Skin of body (tissue), 2 donors: Measurements from ENCODE around the gene ZC3H14. TPM values are rescaled to one million over a fixed set of nuclear protein-coding genes. Genes with fewer than 3 reads are reported as not detected.
"Not testable (repeated sequence)": the region's sequence is repeated elsewhere in the genome, so short reads cannot be mapped to it uniquely, and the experiment has no call there.

Source experiments
- DNase-seq: peaks from one replicate; lab custom pipeline; 2025; lab: John Stamatoyannopoulos, UW
- total RNA-seq: library from RNA; depleted of rRNA; stranded (reverse); fragments of >200 nt; gene quantifications from one replicate; pipeline ENCODE4 v1.2.3, GENCODE V29; 2014

ZC3H14 gene, protein sequence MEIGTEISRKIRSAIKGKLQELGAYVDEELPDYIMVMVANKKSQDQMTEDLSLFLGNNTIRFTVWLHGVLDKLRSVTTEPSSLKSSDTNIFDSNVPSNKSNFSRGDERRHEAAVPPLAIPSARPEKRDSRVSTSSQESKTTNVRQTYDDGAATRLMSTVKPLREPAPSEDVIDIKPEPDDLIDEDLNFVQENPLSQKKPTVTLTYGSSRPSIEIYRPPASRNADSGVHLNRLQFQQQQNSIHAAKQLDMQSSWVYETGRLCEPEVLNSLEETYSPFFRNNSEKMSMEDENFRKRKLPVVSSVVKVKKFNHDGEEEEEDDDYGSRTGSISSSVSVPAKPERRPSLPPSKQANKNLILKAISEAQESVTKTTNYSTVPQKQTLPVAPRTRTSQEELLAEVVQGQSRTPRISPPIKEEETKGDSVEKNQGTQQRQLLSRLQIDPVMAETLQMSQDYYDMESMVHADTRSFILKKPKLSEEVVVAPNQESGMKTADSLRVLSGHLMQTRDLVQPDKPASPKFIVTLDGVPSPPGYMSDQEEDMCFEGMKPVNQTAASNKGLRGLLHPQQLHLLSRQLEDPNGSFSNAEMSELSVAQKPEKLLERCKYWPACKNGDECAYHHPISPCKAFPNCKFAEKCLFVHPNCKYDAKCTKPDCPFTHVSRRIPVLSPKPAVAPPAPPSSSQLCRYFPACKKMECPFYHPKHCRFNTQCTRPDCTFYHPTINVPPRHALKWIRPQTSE
- 46.5 TPM for total RNA-seq

- DNase-seq, result peak; percentile 82
Observed at GRCh38 chr14:88562831-88563686, at the start of gene ZC3H14. ZC3H14 (plus strand) TSS chr14:88563037; CDS start chr14:88563134, 97 bp downstream.

- no peak for DNase-seq
Observed at GRCh38 chr14:88515499-88516221, 47.2 kb upstream of the ZC3H14 start.

GRCh38 chr14:88516861-88517357 is 45.9 kb upstream of the ZC3H14 start:
- no peak for DNase-seq

- DNase-seq, result no peak
Observed at GRCh38 chr14:88518592-88519512, 44.0 kb upstream of the ZC3H14 start.

GRCh38 chr14:88519907-88520306 is 42.9 kb upstream of the ZC3H14 start:
- no peak for DNase-seq

DNA sequence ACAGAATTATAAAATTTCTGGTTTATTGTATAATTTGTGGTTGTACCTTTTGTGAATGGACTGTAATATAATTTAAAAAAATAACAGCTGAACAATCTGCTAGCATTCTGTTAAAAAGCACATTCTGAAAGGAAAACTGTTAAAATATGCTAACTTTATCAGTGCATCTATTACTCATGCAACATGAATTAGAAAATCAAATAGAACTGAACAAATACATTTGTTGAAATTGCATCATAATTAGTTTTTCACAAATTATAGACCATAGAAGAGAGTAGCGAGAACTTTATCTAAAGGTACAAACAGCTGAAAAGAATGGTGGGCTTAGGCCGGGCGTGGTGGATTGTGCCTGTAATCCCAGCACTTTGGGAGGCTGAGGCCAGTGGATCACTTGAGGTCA is 41.0 kb upstream of the ZC3H14 start:
- DNase-seq, result no peak

DNA sequence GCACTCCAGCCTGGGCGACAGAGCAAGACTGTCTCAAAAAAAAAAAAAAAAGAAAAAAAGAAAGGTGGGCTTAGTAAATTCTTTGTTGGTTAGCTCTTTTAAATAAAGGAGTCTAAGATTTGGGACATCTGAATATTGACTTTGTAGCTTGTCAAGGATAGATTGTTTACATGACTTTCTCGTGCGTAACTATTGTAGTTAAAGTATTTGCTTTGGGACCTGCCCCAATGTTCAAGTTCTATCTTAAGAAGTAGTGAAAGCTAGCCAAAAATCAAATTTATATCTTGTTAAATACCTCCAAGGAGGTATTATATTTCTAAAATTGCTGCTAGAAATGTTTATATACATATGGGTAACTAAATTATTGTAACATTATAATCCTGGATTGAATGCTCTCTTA is 40.4 kb upstream of the ZC3H14 start:
- no peak for DNase-seq

DNA sequence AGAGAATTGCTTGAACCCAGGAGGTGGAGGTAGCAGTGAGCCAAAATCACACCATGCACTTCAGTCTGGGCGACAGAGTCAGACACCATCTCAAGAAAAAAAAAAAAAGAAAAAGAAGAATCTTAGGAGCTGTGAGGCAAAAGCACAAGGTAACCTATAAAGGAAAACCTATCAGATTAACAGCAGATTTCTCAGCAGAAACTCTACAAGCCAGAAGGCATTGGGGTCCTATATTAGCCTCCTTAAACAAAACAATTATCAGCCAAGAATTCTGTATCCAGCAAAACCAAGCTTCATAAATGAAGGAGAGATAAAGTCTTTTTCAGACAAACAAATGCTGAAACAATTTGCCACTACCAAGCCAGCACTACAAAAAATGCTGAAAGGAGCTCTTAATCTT is 32.9 kb upstream of the ZC3H14 start:
- not testable (repeated sequence) for DNase-seq

DNA sequence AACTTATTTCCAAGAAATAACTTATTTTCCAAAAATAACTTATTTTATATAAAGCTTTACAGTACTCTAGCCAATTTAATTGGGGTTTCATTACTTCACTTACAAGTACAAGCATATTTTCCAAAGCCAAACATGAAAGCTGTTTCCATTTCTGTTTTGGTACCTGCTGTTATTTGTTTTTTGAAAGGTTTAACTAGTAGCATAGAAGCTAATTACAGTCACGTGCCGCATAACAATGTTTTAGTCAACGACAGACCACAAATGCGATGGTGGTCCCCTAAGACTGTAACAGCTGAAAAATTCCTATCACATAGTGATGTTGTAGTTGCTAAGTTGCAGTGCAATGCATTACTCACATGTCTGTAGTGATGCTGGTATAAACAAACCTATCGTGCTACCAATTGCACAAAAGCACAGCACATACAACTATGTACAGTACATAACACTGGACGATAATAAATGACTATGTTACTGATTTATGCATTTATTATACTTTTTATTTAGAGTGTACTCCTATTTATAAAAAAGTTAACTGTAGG is 29.7 kb upstream of the ZC3H14 start:
- DNase-seq, result no peak

GRCh38 chr14:88535149-88535548 is 27.7 kb upstream of the ZC3H14 start:
- DNase-seq, result no peak

DNA sequence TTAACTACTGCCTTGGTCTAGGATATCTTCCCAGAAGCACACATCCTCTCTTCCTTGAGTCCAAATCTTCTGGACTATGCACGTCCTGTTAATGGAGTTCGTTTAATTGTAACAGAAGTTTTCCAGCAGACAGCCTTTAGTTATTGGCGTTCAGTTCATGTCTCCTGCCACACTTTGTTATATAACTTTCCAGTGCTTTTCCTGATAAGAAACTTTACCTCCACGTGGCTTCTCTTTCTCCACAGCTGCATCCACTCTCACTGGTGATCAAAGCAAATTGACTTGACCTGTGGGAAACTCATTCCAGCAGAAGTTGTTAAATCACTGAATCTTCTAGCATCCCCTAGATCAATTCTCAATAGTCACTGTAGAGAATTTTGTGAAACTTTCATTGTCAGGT is 27.0 kb upstream of the ZC3H14 start:
- no peak for DNase-seq

- no peak for DNase-seq
Observed at GRCh38 chr14:88541324-88541723, 21.5 kb upstream of the ZC3H14 start.

GRCh38 chr14:88542857-88543795 is 19.7 kb upstream of the ZC3H14 start:
- DNase-seq, result no peak

DNA sequence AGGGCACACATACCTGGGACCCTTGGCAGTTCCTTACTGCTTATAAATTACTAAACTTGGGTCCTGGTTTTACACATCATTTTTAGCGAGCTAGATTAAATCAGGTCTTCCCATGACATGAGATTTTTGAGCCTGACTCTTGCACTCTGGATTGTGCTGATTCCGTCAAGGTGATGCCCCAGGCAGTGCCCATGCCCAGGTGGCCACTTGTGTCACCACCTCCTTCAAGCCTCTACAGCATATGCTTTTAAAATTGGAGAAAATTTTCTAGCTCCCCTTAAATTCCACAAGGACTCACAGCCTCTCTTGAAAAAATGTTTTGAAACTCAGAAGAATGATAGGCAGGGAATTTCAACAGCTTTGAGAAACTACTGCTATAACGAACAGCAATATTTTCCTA is 17.6 kb upstream of the ZC3H14 start:
- no peak for DNase-seq

DNA sequence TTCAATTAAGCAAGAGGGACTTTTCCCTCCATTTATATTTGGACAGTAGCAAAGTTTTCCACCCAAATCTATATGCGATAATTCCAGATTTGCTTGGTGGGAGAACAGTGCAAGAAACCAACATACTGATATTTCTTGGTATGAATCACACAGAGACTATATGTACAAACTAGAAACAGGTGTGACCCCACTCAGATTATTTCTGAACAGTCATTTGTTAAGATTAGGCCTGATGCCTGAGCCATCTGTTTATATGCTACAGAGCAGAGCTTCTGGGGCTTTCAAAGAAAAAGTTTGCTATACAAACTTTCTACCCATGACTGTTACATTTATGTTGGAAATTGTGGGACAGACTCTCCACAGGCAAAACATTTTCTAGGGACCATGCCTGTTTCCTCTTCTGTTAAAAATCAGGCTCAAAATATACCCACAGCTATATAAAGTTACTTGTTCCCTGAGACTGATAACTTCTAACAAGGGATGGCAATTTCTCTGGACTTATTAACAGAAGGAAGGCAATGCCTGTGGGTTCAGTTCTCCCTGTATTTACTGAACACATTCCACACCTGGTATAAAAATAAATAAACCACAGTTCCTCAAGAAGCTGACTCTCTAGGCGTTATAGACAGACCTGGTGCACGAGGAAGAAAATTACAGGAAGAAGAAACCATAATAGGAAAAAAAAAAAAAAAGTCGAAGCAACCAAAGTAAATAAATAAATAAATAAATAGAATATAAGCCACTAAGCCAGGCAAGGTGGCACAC is 16.0 kb upstream of the ZC3H14 start:
- no peak for DNase-seq

GRCh38 chr14:88547386-88547780 is 15.5 kb upstream of the ZC3H14 start:
- no peak for DNase-seq

GRCh38 chr14:88550078-88550477 is 12.8 kb upstream of the ZC3H14 start:
- DNase-seq, result no peak
